HG03354 (cell line): ENCODE data around the gene METRNL.

Source experiments
- ATAC-seq: cut with Tn5 transposase; IDR thresholded peaks from one replicate; pipeline ENCODE4 v1.9.1; 2021; ENCODE audit warnings: mild to moderate bottlenecking; ENCODE audit not compliant: unreplicated experiment, poor library complexity, severe bottlenecking

METRNL gene

DNA sequence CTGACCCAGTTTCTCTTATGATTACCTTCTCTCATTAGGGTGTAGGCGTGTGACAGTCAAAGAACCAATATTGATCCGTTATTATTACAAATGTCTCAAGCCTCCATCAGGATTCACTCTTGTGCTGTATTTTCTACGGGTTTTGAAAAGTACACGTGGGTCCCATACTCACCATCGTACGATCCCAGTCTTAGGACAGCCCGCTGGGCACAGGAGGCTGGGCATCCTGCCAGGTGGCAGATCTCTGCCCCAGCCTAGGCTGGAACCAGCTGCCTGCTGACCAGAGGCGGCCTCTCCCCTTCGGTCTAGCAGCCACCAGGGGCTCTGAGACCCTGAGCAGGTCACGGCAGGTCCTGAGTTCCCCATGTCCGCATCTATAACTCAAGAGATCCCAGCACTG is 2.0 kb upstream of the METRNL start:
- no peak for ATAC-seq

DNA sequence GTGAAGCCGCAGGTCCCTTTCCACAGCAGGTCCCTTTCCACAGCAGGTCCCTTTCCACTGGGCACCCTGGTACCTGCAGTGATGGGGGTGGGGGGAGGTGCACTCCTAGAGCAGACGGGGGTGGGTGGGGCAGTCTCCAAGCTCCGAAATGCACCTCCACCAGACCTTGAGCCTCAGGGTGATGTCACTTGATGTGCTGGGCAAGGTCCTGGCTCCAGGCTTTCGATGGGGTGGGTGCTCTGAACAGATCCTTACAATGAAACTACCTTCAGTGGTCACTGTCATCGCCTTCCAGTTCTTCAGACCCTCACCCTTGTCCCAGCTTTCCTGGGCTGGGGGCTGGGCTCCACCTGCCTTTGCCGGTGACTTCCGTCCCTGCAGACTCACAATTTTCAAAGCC is 1.5 kb upstream of the METRNL start:
- no peak for ATAC-seq

DNA sequence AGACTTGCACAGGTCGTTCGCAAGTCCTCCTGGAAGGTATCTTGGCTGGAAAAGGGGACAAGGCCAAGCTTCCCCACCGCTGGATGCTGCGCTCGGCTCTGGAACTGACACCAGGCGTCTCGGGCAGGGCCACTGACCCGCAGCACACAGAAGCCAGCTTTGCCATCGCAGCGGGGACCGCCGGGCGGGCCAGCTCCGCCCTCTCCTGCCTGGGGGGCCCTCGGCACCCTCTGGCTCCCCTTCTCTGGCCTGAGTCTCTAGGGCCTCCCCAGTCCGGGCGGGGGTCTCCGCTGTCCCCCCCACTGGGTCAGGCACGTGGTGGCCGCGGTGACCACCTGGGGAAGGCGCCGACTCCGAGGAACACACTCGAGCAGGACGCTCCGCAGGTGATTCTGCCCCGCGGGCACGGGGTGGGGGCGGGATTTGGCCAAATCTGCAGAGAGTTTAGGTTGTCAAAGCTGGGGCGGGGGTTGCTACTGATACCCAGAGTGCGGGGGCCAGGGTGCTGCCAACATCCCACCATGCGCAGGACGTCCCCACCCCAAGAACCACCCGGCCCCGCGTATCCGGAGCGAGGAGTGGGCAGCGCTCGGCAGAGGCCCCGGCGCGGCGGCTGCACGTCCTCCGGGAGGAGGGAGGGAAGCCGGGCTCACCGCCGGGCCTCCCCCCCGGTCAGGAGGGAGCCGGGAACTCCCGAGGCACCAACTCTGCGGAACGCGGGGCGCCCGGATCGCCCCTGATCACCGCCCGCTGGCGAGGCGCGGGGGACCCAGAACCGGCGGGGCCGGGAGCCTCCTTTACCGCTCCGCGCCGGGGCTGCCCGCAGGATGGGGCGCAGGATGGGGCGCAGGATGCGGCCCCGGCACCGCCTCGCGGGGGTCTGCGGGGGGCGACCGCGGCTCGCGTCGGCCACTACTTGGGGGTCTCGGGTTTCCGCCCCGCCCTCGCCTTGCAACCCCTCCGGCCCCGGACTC is 744 bp upstream of the METRNL start:
- peak; percentile 8 for ATAC-seq

DNA sequence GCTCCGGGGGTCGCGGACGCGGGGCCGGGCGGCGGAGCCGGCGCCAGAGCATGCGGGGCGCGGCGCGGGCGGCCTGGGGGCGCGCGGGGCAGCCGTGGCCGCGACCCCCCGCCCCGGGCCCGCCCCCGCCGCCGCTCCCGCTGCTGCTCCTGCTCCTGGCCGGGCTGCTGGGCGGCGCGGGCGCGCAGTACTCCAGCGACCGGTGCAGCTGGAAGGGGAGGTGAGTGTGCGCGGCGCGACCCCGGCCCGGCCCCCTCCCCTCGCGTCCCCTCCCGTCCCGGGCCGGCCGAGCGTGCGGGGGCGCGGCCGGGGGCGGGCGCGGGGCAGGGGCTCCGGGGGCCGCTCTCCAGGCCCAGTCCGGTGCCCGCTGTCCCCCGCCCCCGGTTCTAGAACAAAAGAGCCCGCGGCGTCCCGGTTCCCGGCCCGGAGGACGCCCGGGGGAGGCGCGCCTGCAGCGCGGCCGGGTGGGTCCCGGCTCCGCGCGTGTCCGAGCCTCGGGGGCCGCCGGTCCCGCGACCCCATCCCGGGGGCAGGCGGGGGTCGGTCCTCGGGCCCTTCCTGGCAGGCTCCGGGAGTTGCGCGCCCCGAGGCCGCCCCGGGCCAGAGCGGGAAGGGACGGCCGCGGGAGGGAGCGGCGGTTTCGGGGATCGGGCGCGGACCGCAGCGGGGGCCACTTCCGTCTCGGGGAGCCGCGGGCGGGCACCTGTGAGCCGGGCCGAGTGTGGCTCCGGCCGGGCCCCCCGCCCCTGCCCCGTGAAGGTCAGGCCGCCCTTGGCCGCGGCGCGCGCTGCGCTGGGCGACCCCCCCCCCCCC is 563 bp downstream of the METRNL start:
- peak; percentile 7 for ATAC-seq

DNA sequence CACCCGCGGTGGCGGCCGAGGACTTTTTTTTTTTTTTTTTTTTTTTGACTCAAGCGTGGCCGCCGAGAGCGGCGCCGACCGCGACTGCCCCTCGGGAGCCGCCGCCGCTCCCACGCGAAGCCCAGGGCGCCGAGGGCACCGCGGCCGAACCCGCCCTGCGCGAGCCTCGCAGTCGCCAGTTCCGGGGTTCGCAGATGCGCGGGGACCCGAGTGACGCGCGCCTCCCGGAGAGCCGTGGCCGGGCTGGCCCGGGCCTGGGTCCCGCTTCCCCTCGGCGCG is 1.1 kb downstream of the METRNL start:
- no peak for ATAC-seq

DNA sequence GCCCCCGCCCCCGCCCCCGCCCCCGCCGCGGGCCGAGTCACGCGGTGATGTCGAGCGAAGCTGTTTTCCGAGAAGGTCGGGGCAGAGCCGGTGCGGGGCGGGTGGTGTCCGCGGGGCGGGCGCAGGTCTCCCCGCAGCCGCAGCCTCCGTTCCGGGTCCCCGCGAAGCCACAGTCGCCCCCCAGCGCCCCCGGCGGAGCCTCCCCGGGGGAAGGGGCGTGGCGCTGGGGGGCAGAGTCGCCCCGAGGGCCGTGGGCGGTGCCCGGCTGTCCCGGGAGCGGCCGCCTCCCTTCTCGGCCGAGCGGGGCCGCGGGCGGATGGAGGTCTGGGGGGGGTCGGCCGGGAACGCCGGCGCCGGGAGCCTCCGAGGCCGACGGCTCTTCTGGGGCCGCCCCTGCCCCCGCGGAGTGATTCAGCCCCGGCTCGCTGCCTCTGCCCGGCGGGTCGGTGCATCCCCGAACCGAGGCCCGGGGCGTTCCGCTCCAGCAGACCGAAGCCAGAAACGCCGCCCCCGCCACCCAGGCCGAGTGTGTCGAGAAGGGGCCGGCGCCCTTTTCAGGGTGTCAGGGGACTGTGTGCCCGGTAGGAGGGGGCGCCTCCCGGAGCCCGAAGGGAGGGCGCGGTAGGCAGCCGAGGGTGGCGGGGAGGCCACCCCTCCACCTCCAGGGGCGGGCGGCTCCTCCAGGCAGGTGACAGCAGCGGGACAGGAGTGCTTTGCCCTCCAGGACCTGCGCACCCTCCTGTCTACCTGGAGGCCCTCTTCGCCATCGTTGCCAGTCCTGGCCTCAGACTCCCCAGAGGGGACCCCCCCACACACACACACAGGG is 1.7 kb downstream of the METRNL start:
- ATAC-seq = no peak

DNA sequence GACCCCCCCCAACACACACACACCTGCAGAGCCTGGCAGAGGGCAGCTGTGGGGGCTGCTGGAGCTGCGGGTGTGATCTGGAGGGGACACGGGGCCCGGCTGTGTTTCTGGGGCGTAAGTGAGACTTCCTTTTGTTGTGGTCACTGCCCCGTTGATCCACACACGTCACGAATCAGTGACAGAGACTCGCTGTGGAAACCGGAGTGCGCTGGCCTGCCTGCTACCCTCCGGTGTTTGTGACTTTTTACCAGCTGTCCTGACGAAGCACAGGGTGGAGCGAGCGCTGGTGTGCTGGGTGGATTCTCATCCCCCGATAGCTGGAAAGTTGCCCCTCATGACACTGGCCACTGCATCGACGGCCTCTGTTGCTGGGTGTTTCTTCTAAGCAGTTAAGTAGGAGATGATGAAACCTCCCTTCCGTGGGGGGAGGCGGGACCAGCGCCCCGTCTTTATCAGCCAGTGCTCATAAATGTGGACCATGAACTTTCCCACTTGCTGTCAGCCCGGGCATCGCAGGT is 2.3 kb downstream of the METRNL start:
- ATAC-seq = no peak

DNA sequence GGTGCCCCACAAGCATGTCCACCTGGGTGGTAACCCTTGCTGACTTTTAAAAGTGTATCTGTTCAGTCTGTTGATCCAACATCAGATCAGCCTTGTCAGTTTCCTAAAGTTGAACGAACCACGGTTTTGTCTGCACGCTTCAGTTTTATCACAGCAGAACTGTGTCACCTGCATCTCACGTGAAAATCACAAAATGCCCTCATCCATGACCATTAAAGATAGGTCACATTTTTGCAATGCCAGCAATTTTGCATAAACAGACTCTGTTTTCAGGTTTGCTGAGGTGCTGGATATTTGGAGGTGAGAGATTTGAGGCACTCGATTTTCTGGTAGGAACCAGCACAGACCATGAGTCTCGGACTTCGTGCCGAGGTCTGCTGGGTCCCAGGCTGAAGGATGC is 3.0 kb downstream of the METRNL start:
- no peak for ATAC-seq

DNA sequence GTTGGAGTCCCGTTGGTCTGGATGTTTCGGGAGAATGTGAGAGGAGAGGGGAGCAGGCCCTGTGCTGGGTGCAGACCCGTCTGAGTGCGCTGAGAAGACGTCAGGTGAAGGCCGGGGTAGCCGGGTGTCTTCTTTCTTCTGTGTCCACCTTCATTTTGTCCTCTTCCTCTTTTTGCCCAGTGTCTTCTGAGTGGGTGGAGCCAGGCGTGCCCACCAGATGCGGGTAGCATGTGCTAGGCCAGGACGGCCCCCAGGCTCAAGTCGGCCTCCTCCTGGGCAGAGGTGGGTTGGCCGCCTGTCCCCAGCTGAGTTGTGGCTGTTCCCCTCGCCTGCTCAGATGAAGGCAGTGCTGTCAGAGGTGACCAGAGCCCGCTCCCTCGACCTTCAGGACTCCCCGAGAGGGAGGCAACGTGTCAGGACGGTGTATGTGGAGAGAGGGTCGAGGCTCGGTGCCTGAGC is 3.5 kb downstream of the METRNL start:
- ATAC-seq = no peak

DNA sequence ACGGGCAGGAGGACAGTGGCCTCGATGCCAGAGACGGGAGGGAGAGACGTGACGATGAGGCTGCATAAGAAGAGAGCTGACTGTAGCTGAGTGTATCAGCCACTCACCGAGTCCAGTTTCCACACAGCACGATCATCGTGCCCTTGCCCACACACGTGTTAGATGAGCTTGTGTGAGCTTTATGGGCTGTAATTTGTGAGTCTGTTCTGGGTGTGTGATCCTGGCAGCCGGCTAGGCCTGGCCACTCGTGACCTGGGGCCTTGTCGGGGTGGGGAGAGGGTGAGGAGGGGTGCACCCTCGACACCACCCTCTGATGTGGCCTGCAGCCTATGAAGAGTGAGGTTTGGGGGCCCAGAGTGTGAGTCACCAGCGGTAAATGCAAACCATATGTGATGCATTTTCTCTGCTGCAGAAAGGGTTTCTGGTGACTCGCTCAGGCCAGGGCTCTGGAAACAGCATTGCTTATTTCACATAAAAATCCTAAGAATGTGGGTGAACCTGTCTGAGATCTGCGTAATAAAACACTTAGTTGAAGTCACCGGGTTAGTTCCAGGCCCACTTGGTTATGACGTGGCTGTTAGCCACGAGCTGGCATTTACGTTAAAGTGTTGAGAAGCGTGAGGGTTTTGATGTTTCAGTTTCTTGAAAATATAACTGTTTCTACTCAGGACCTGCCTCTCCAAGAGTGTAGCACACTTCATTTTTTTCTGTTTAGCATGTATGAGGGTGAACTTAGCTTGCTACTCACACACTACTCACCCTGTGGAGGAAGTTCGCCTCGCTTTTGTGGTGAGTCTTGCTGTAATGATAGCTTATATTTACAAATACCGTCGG is 4.2 kb downstream of the METRNL start:
- ATAC-seq = no peak

DNA sequence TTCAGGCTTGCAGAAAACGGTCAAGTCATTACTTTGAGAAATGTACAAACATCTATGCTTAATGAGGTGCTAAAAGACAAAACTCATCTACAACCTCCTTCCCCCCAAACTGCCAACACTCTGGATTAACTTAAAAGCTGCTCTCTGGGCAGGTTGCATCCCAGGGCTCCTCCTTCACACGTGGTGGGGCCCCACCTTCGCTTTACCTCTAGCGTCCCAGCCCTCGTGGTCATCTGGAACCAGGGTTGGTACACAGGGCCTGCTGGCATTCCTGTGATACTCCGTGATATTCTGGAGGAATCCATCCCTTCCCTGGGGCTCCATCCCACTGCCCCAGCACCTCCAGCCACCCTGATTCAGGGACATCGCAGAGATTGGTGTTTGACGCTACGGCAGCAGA is 4.8 kb downstream of the METRNL start:
- ATAC-seq = no peak

DNA sequence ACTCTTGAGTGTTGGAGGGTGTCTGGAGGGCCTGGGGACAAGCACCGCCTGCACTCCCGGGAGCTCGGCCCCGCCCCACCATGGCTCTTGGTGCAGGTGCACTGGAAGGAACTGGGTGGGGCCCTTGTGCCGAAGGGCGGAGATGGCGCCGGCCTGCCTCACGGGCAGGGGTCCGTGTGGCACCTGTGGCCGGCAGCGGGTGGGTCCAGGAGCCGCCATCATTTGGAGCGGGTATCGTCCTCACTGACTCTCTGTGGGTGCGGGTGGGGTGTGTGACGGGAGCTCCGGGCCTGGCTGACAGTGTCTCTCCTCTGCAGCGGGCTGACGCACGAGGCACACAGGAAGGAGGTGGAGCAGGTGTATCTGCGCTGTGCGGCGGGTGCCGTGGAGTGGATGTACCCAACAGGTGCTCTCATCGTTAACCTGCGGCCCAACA is 5.2 kb downstream of the METRNL start:
- ATAC-seq = no peak

DNA sequence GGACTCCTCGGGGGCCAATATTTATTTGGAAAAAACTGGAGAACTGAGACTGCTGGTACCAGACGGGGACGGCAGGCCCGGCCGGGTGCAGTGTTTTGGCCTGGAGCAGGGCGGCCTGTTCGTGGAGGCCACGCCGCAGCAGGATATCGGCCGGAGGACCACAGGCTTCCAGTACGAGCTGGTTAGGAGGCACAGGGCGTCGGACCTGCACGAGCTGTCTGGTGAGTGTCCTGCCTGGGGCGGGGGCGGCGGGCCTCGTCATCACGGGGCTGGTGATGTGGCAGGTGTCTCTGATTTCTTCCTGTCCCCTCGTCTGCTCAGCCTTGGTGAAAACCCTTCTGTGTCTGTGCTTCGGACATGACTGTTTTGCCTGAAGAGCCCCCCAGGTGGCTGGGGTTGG is 5.7 kb downstream of the METRNL start:
- no peak for ATAC-seq

DNA sequence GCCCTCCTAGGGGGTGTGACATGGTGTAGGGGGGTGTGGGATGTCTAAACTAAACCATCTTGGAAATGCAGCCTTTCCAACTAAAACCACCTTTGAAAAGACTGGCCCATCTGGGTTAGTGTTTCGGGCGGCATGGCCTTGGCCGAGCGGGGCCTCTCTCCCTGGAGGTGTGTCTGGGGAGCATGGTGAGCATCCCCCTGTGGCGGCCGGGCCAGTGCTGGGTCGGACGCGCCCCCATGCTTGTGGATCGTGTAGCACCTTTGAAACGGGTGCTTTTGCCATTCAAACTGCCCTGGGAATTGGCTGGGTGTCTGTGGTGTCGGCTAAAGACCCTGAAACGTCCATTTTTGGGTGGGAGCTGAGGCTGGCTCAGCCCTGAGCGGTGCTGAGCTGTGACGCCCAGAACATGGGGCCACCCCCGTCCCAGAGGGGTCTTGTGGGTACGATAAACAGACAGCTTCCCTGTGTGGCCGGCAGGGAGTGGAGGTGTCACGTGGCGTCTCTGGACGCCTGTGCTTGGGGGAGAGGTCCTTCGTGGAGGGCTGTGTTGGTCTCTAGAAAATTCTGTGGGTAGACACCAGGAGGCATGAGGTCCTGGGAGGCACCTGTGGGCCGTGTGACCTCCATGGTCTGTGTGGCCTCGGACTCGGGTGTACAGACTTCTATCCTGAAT is 6.3 kb downstream of the METRNL start:
- ATAC-seq = no peak

DNA sequence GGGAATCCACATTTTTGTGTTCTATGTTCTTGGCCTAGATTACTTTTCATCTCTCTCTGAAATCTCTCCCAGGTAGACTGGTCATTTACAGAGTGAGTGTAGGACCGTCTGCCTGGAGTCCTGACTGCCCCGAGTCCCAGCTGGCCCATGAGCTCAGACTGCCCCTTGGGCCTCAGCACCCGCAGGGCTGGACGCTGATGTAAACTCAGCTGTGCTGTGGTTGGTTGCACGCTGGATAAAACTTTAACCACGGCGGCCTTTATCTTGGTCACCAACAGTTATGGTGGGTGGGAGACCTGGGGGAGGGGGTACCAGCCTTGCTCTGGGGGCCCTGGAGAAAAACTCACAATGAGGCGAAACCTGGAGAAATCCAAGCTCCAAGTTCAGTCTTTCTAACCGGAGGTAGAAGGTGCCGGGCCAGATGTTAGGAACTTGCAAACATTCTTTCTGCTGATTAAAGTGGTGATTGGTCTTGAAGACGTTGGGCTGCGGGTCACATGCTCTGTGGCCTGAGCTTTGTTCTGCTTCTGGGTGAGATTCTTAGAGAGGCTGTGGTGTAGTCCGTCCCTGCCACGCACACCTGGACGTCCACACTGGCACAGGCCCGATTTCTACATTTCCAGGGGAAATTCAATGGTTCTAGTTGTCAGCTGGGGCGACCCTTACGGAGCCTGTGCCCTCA is 6.9 kb downstream of the METRNL start:
- ATAC-seq = no peak

DNA sequence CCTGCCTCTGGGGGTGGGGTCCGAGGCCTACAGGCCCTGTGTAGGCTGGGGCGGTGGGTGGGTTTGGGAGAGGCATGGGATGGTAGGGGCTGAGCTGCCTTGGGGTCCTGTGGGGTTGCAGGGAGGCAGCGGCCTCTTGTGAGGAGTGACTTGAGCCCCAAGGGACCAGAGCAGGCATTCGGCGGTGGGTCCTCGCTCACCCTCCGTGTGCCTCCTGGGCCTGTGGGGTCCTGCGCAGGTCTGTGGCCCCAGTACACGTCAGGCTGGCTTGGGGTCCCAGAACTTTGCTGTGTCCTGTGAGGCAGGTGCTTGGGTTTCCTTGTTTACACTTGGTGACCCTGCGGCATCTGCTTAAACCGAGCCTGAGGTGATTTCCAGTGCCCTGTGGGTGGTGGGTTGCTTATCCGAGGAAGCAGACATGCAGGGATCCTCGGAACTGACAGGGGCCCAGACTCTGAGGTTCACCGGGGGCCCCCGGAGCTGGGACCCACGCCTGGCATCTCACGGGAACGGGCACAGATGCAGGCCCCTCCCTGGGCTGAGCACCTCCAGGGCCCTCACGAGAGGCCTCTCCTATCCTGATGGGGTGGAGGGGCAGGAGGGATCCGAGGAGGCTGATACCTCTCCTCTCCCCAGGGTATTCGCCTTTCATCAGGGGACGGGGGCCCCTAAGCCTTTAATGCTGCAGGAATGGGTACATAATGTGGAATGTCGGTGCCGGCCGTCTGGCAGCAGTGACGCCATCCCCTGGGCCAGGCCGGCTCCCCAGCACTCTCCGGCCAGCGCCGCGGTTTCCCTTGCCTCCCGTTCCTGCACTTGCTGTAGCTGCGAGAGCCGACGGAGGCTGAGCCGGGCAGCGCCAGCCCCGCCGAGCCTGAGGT is 7.7 kb downstream of the METRNL start:
- ATAC-seq = no peak

DNA sequence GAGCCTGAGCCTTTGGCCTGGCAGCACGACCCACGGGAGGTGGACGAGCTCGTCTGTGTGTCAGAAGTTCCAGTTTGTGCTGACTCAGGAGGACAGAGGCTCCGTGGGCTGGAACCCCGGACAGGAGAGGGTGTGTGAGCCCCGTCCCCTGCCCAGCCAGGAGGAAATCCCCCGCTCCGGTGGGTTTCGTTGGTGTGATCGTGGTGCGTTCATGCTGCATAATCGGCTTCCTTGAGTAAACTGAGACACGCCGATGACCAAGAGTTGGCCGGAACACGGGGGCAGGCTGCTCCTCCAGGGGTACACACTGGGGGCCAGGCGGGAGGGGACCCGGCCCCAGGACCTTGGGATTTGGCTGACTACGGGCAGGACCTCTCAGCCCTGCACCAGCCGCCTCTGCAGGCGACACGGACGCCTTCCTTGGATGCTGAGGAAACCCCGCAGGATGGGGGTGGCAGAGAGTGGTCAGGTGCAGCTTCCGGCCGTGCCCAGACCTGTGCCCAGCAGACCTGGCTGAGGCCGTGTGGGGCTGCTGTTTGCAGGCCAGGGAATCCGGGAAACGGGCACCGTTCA is 8.5 kb downstream of the METRNL start:
- no peak for ATAC-seq
